RWPE2 (cell line): Measurements from ENCODE around the gene DTNB.

Experiments
- ATAC-seq: fragments of 200-7000 bp; cut with Tn5 transposase; 3 replicates; pipeline ENCODE4 v1.9.1; 2021; ENCODE audit warnings: low read depth
- DNase-seq: peaks from one replicate; pipeline ENCODE4 v3.0.0-alpha.2; 2020; ENCODE audit warnings: low spot score
- H3K27ac ChIP-seq: fragments of 450-650 bp; 2 replicates; pipeline ENCODE4 v1.5.1; 2017; ENCODE audit warnings: mild to moderate bottlenecking; ENCODE audit not compliant: poor library complexity, severe bottlenecking
- H3K27me3 ChIP-seq: fragments of 250-450 bp; sonication (Bioruptor Pico); 2 replicates; pipeline ENCODE4 v1.5.1; 2021; ENCODE audit warnings: mild to moderate bottlenecking, moderate library complexity; ENCODE audit not compliant: insufficient read depth, poor library complexity, severe bottlenecking
- H3K36me3 ChIP-seq: fragments of 250-450 bp; sonication (Bioruptor Pico); 2 replicates; pipeline ENCODE4 v1.5.1; 2020; ENCODE audit warnings: low read depth, mild to moderate bottlenecking, moderate library complexity
- H3K4me1 ChIP-seq: fragments of 250-450 bp; sonication (Bioruptor Pico); 2 replicates; pipeline ENCODE4 v1.5.1; 2021; ENCODE audit warnings: mild to moderate bottlenecking, moderate library complexity; ENCODE audit not compliant: insufficient read depth, poor library complexity, severe bottlenecking
- H3K4me3 ChIP-seq: fragments of 250-450 bp; sonication (Bioruptor Pico); 2 replicates; pipeline ENCODE4 v1.5.1; 2021; ENCODE audit warnings: mild to moderate bottlenecking, moderate library complexity; ENCODE audit not compliant: severe bottlenecking
- H3K9me3 ChIP-seq: fragments of 250-450 bp; sonication (Bioruptor Pico); 2 replicates; pipeline ENCODE4 v1.5.1; 2021; ENCODE audit warnings: mild to moderate bottlenecking, moderate library complexity; ENCODE audit not compliant: severe bottlenecking
- TF ChIP-seq, protein P1 (sequence below): fragments of 450-650 bp; IDR thresholded peaks from one replicate; pipeline ENCODE4 v1.5.1; 2017; ENCODE audit warnings: mild to moderate bottlenecking, moderate library complexity; ENCODE audit not compliant: poor library complexity, severe bottlenecking

The DTNB gene

DNA sequence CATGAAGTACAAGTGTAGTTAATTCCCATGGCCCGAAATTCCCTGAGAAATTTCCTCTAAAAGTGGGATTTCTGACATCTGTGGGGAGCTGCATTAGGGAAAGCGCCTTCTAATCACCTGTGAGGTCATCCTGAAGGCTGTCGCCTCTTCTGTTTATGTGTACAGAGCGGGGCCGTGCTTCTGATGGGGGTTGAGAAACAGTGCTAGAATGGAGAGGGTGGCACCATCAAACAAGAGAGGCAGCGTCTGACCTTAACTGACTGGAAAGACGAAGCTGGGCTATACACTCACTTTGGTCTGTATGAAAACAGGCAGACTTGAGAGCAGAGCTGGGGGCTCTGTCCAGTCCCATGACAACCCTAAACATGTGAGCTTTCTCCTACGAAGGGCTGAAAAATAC is 287.5 kb downstream of the DTNB start:
- H3K4me1 ChIP-seq = no peaks in the 10 kb centered on the region
- TF ChIP-seq, protein P1, sequence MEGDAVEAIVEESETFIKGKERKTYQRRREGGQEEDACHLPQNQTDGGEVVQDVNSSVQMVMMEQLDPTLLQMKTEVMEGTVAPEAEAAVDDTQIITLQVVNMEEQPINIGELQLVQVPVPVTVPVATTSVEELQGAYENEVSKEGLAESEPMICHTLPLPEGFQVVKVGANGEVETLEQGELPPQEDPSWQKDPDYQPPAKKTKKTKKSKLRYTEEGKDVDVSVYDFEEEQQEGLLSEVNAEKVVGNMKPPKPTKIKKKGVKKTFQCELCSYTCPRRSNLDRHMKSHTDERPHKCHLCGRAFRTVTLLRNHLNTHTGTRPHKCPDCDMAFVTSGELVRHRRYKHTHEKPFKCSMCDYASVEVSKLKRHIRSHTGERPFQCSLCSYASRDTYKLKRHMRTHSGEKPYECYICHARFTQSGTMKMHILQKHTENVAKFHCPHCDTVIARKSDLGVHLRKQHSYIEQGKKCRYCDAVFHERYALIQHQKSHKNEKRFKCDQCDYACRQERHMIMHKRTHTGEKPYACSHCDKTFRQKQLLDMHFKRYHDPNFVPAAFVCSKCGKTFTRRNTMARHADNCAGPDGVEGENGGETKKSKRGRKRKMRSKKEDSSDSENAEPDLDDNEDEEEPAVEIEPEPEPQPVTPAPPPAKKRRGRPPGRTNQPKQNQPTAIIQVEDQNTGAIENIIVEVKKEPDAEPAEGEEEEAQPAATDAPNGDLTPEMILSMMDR = no peak
- no peaks in the 10 kb centered on the region for H3K27me3 ChIP-seq
- H3K27ac ChIP-seq = no peak overlapping the region
- H3K36me3 ChIP-seq = no peaks in the 10 kb centered on the region; the same call in 1 of the 2 replicates
- no peak for DNase-seq
- ATAC-seq = no peak
- H3K4me3 ChIP-seq = no peak overlapping the region
- no peaks in the 10 kb centered on the region for H3K9me3 ChIP-seq

DNA sequence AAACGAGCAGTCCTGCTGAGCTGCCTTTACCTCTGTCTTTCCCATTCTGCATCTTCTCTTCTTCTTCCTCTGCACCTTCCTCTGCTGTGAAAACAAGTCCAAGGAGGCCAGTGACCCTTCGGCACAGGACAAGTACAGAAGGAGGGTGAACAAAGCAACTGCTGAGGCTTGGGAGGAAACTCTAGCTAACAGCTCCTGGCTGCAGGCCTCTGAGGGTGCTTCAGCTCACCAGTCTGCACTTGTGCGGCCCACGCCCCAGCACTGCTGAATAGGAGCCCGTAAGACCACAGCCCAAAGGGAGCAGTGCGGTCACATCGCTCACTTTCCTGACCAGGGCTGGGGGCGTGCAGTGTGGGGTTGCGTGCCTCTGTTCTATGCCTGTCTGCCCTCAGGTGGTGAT is 289.6 kb downstream of the DTNB start:
- DNase-seq (no peak), ATAC-seq (no peak)
- Histone ChIP-seq H3K9me3 (no peaks in the 10 kb centered on the region), H3K27ac (no peak overlapping the region), H3K27me3 (no peaks in the 10 kb centered on the region), H3K36me3 (no peaks in the 10 kb centered on the region; the same call in 1 of the 2 replicates), H3K4me1 (peaks cover 2% of the 10 kb centered on the region), H3K4me3 (no peak overlapping the region)
- TF ChIP-seq, protein P1 = no peak

DNA sequence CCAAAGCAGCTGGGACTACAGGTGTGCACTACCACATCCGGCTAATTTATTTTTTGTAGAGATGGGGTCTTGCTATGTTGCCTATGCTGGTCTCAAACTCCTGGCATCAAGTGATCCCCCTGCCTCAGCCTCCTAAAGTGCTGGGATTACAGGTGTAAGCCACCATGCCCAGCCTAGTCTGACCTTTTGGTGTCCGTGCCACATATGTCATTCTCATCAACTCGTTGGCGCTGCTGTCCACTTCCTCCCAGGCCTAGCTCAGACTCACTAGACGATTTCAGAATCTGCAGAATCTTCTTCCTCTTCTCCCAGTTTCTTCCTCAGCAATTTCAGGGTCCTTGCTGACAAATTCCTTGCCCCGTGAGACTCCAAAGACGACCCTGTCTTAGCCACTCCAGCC is 291.9 kb downstream of the DTNB start:
- H3K4me1 ChIP-seq = peaks cover 20% of the 10 kb centered on the region
- H3K9me3 ChIP-seq = no peaks in the 10 kb centered on the region
- H3K27ac ChIP-seq = no peak overlapping the region
- no peak overlapping the region for H3K4me3 ChIP-seq
- TF ChIP-seq, protein P1 = no peak
- no peak for DNase-seq
- H3K27me3 ChIP-seq = no peaks in the 10 kb centered on the region
- ATAC-seq = no peak
- no peaks in the 10 kb centered on the region for H3K36me3 ChIP-seq

DNA sequence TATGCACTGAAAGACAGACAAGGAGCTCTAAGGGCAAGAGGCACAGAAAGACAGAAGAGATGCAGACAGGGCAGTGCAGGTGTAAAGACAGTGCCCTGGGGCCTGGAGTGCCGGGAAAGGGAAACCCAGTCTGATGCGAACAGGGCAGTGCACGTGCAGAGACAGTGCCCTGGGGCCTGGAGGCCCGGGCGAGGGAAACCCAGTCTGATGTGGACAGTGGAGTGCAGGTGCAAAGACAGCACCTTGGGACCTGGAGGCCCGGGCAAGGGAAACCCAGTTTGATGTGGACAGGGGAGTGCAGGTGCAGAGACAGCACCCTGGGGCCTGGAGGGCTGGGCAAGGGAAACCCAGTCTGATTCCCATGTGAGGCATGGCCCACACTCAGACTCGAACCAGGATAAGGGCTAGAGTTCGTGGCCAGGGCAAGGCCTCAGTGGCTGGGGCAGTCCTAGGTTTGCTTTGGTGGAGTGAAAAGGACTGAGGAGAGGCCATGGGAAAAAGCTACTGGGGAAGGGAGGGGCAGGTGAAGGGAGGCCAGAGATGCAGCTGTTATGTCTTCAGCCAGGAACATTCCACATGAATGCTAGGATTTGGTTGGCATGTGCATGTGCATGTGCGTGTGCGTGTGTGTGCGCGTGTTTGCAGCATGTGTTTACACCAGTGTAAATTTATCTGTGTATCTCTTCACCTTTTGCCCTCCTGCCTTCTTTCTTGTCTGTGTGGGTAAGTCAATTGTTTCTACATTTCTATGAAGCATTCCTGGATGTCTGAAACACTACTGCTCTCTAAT is 292.6 kb downstream of the DTNB start:
- no peaks in the 10 kb centered on the region for H3K27me3 ChIP-seq
- no peak overlapping the region for H3K27ac ChIP-seq
- H3K4me1 ChIP-seq = peaks cover 20% of the 10 kb centered on the region
- TF ChIP-seq, protein P1 = no peak
- H3K36me3 ChIP-seq = no peaks in the 10 kb centered on the region
- DNase-seq (no peak), ATAC-seq (no peak)
- no peaks in the 10 kb centered on the region for H3K9me3 ChIP-seq
- H3K4me3 ChIP-seq = no peak overlapping the region

GRCh38 chr2:25380023-25380422 is 293.4 kb downstream of the DTNB start:
- Histone ChIP-seq H3K4me3 (no peak overlapping the region), H3K4me1 (peaks cover 20% of the 10 kb centered on the region), H3K27ac (no peak overlapping the region), H3K9me3 (no peaks in the 10 kb centered on the region), H3K27me3 (no peaks in the 10 kb centered on the region), H3K36me3 (no peaks in the 10 kb centered on the region)
- DNase-seq (no peak), ATAC-seq (no peak)
- TF ChIP-seq, protein P1 = no peak
